IPS DF 4.7 (cell line): ENCODE measurements around the gene SH2B3.
"Not testable (repeated sequence)": the region's sequence is repeated elsewhere in the genome, so short reads cannot be mapped to it uniquely, and the experiment has no call there.

ENCODE experiments used
- DNase-seq: peaks from one replicate; pipeline ENCODE4 v3.0.0-alpha.2; 2013; ENCODE audit warnings: low spot score; ENCODE audit errors: extremely low read depth

The SH2B3 gene

DNA sequence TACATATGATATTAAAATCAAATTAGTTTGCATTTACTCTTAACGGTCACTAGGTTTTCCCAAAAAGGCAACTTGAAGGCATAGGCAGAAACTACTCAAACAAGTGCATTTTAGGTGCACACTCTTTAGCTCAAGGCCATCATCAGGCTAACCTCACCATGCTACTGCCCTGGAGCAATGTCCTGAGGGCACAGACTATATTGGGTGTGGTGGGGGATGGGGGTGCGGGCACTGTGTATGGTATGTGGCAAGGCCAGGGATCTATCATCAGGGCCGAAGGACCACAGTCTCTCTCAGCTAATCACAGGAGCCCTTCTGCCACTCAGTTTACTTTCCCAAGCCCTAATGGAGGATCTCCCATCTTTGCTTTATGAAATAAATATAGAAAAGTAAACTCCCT is 51.9 kb downstream of the SH2B3 start:
- no peak for DNase-seq

DNA sequence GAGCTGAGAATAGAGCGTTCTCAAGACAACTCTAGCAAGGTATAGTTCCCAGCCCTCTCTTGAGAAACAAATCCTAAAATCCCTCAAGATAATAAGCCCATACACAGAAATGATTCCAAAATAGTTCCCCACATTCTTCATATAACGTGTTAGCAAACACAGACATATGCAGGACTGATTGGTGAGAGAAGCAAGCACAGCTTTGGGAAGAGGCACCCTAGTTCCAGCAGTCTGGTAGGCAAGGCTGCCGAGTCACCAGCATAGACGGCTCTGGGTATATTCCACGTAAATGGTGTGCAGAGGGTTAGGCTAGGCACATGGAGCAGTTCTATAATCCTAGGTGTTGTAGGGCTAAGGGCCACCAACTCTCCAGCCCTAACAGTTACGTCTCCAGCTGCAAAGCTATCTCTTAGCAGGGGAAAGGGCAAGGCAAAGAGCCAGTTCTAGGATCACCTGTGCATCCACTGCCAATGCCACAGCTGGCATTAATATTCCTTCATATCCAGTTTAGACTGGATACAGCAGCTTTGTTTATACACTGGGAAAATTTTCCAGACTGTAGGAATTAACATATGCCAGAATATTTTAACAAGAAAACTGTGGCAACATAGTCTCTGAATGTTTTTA is 52.9 kb downstream of the SH2B3 start:
- no peak for DNase-seq

DNA sequence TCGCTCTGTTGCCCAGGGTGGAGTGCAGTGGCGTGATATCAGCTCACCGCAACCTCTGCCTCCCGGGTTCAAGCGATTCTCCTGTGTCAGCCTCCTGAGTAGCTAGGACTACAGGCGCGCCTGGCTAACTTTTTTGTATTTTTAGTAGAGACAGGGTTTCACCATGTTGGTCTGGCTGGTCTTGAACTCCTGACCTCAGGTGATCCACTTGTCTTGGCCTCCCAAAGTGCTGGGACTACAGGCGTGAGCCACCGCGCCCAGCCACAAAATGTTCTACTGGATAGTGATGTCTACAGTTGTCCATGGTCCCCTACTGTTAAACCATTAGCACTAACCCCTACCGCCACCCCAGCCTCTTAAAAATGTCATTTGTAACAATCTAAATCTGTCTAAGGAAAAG is 54.4 kb downstream of the SH2B3 start:
- not testable (repeated sequence) for DNase-seq

DNA sequence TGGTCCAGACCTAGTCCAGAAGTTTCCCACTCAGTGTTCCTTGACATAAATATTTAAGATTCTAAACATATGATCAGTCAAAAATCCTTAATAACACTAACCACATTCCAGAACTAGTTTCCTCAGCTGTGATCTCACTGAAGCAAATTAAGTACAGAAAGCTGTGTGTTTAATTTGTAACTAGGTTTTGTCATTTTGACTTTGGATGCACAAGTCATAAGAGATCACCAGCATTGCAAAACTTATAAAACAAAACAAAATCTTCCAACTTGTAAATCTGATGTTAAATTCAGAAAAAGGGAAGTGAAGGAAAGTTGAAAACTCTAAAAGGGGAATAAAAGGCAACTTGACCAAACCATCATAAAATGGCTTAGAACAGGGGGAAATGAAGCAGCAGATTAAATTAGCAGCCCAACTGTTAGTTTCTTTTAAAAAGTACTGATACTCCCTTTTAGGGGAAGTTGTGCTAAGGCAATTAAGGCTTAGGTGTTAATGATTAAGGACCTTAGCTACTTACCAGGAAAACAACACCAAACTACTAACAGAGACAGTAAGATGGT is 56.6 kb downstream of the SH2B3 start:
- no peak for DNase-seq

DNA sequence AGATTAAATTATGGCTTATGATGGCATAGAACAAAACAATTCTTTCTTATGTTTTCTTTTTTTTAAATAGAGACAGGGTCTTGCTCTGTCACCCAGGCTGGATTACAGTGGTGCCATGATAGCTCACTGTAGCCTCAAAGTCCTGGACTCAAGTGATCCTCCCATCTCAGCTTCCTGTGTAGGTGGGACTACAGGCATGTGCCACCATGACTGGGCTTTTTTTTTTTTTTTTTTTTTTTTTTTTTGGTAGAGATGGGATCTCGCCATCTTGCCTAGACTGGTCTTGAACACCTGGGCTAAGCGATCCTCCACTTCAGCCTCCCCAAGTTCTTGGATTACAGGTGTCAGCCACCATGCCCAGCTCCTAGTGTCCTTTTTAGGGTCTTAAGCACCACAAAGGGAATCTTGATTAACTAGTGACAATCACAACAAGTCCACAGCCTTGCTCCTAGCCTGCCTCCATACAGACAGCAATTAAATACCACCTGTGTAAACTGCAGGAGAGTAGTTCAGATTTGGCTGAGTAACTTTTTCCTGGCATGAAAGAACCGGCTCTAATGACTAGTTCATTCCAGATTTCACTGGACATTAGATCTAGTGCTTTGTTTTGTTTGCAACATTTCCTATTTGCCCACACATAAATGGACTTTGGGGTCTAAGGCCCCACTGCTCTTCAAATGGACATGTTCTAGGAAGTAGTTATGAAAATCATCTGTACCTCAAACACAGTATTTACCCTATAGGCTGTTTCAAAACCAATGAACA is 61.6 kb downstream of the SH2B3 start:
- no peak for DNase-seq

DNA sequence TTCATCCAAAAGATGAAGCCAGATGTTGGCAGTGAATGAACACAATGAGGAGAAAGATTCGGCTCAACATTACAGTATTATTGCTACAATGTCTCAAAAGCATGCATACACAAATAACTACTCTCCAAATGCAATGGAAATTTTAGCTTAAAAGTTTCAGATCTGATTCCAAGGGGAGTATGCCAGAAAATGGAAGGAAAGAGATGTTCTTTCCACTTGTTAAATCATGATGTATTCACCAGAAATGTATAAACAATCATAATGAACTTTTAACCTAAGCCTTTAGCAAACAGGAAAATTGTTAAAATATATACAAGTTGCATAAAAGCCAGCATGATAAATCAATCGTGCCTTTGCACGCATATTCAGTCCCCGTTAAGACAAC is 62.1 kb downstream of the SH2B3 start:
- no peak for DNase-seq

DNA sequence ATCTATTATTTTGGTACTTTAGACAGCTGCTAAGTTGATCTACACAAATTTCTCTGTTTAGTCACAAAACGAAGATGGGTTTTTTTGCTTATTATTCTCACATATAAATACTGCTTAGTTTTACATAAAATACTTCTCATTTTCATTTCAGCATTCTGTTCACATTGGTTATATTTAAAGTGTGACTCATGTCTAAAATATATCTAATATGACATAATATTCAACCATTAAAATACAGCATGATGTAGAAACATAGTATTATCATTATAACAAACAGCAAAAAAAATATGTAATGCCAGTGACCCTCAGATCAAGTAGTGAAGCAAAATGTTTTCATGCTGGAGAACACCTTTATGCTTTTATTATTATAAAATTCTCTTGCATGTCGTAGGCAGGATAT is 63.7 kb downstream of the SH2B3 start:
- DNase-seq = no peak

DNA sequence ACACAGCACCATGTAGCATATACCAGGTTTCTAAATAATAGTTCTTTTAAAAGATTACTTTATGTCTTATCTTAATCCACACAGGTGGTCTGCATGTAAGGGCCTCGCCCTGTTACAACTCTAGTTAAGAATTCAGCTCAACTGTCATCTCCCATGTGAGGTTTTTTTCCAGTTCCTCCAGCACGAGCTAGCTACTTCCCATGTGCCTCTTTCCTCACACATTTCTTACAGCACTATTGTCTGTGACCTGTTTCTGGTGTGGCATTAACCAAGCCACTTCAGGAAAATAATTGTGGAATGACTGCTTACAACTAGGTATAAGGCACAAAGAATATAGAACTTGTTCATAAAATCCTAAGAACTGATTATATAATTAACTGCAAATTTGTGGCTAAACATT is 65.5 kb downstream of the SH2B3 start:
- no peak for DNase-seq

DNA sequence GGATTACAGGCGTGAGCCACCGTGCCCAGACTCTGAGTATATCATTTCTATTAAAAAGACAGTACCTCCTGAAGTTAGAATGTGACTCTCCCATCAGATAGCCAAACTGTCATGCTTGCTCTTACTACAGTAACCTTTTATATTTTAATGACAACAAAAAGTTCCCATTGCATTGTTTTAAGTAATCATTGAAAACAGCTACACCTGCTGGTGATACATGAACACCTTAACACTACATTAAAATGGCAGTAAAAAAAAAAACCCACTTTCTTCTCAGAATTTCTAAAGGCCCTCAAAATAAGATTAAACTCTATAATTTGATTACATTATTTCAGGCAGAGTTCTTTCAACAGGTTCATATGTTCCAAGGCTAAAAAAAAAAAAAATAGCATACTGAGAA is 76.7 kb downstream of the SH2B3 start:
- no peak for DNase-seq

DNA sequence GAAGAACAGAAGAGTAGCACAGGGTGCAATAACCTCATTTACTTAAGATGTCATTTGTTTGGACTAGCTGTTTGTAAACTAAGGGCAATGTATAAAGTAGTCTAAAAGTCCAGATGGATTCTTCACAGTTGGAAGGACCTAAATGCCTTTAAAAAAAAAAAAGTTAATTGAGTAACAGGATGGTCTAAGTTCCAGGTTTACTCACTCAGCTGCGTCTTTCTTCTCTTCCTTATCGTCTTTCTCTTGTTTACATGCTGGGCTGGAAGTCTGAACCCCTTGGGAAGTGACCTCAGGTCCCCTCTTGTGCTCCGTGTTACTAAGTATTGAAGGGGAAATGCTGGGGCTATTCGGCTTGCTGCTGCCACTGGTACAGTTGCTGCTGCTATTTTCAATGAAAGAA is 82.5 kb downstream of the SH2B3 start:
- no peak for DNase-seq

DNA sequence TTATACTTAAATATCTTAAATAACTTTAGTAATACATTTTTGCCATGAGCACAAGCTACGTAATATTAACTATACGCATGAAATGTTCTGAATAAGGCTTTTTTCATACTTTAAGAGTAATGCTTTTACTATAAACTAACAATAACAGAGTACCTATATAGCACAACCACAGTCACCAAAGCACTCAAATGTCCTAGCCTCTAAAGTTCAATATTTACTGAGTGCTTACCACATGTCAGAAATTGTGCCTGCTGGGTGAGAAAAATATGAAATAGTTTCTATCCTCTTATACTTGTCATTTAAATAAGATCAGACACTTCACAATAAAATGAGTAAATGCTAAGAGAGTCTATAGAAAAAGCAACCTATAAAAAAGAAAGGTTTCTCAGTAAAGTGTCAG is 83.1 kb downstream of the SH2B3 start:
- DNase-seq = no peak

DNA sequence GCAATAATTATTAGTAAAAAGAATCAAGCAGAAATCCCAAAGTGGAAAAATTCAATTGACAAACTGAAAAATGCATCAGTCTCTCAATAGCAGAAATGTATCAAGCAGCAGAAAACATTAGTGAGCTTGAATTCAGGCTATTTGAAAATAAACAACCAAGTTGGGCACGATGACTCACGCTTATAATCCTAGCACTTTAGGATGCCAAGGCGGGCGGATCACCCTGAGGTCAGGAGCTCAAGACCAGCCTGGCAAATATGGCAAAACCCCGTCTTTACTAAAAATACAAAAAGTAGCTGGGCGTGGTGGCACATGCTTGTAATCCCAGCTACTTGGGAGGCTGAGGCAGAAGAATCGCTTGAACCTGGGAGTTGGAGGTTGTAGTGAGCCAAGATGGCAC is 87.3 kb downstream of the SH2B3 start:
- not testable (repeated sequence) for DNase-seq

DNA sequence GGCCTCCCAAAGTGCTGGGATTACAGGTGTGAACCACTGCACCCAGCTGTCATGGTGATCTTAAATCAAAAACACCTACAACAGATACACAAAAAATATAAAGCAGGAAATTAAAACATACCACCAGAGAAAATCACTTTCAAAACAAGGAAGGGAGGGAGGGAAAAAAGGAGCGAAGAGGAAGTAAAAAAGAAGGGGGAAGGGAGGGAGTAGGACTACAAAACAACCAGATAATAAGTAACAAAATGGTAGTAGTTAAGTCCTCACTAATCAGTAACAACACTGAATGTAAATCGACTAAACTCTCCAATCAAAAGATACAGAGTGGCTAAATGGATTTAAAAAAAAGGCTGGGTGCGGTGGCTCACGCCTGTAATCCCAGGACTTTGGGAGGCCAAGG is 89.0 kb downstream of the SH2B3 start:
- no peak for DNase-seq
